Measurements from ENCODE around the gene C9orf57.
"Not testable (repeated sequence)": the region's sequence is repeated elsewhere in the genome, so short reads cannot be mapped to it uniquely, and the experiment has no call there.

C9orf57 gene

GRCh38 chr9:72023596-72023995 is 36.8 kb downstream of the C9orf57 start:
- H3K4me1 ChIP-seq (ENCODE audit: insufficient read depth, low read length), result no peaks in the 10 kb centered on the region
- no peaks in the 10 kb centered on the region for H3K9me3 ChIP-seq (ENCODE audit: low read length)
- no peaks in the 10 kb centered on the region for H3K27me3 ChIP-seq (ENCODE audit: control insufficient read depth in 1 of 2, insufficient read depth in 2 of 2, low read length in 2 of 2)
- H3K9ac ChIP-seq (ENCODE audit: low read length), result no peak overlapping the region
- H3K36me3 ChIP-seq (ENCODE audit: insufficient read depth, low read length), result no peaks in the 10 kb centered on the region
- no peak overlapping the region for H3K4me3 ChIP-seq (ENCODE audit: low read depth in 1 of 2, low read length in 2 of 2)
- H3K27ac ChIP-seq (ENCODE audit: low read depth, low read length), result no peak overlapping the region

GRCh38 chr9:72022841-72023240 is 37.6 kb downstream of the C9orf57 start:
- H3K27ac ChIP-seq (ENCODE audit: low read depth, low read length), result no peak overlapping the region
- no peaks in the 10 kb centered on the region for H3K4me1 ChIP-seq (ENCODE audit: insufficient read depth, low read length)

GRCh38 chr9:72013292-72013760 is 47.1 kb downstream of the C9orf57 start:
- Histone ChIP-seq H3K9me3 (ENCODE audit: low read length) (no peaks in the 10 kb centered on the region), H3K4me1 (ENCODE audit: insufficient read depth, low read length) (no peaks in the 10 kb centered on the region), H3K9ac (ENCODE audit: low read length) (no peak overlapping the region), H3K27me3 (ENCODE audit: control insufficient read depth in 1 of 2, insufficient read depth in 2 of 2, low read length in 2 of 2) (no peaks in the 10 kb centered on the region), H3K27ac (ENCODE audit: low read depth, low read length) (no peak overlapping the region), H3K36me3 (ENCODE audit: insufficient read depth, low read length) (no peaks in the 10 kb centered on the region), H3K4me3 (ENCODE audit: low read depth in 1 of 2, low read length in 2 of 2) (no peak overlapping the region)

More at GRCh38 chr9:72022841-72023240, 37.6 kb downstream of the C9orf57 start:
- H3K9me3 ChIP-seq (ENCODE audit: low read length), result no peaks in the 10 kb centered on the region
- H3K27me3 ChIP-seq (ENCODE audit: control insufficient read depth in 1 of 2, insufficient read depth in 2 of 2, low read length in 2 of 2), result no peaks in the 10 kb centered on the region
- H3K4me3 ChIP-seq (ENCODE audit: low read depth in 1 of 2, low read length in 2 of 2), result no peak overlapping the region
- H3K9ac ChIP-seq (ENCODE audit: low read length), result no peak overlapping the region
- H3K36me3 ChIP-seq (ENCODE audit: insufficient read depth, low read length), result no peaks in the 10 kb centered on the region

GRCh38 chr9:72012646-72013045 is 47.8 kb downstream of the C9orf57 start:
- H3K9me3 ChIP-seq (ENCODE audit: low read length), result no peaks in the 10 kb centered on the region
- H3K27me3 ChIP-seq (ENCODE audit: control insufficient read depth in 1 of 2, insufficient read depth in 2 of 2, low read length in 2 of 2), result no peaks in the 10 kb centered on the region
- no peaks in the 10 kb centered on the region for H3K36me3 ChIP-seq (ENCODE audit: insufficient read depth, low read length)
- H3K4me1 ChIP-seq (ENCODE audit: insufficient read depth, low read length), result no peaks in the 10 kb centered on the region
- H3K4me3 ChIP-seq (ENCODE audit: low read depth in 1 of 2, low read length in 2 of 2), result no peak overlapping the region
- no peak overlapping the region for H3K9ac ChIP-seq (ENCODE audit: low read length)
- H3K27ac ChIP-seq (ENCODE audit: low read depth, low read length), result no peak overlapping the region

- not testable (repeated sequence) for H3K4me3 ChIP-seq (ENCODE audit: low read depth in 1 of 2, low read length in 2 of 2); H3K27me3 ChIP-seq (ENCODE audit: control insufficient read depth in 1 of 2, insufficient read depth in 2 of 2, low read length in 2 of 2); H3K9me3 ChIP-seq (ENCODE audit: low read length); H3K27ac ChIP-seq (ENCODE audit: low read depth, low read length); H3K4me1 ChIP-seq (ENCODE audit: insufficient read depth, low read length); H3K9ac ChIP-seq (ENCODE audit: low read length); H3K36me3 ChIP-seq (ENCODE audit: insufficient read depth, low read length)
Observed at GRCh38 chr9:72007726-72008125, 52.7 kb downstream of the C9orf57 start.

GRCh38 chr9:72006501-72006900 is 53.9 kb downstream of the C9orf57 start:
- Histone ChIP-seq H3K9ac (ENCODE audit: low read length) (no peak overlapping the region), H3K27me3 (ENCODE audit: control insufficient read depth in 1 of 2, insufficient read depth in 2 of 2, low read length in 2 of 2) (no peaks in the 10 kb centered on the region), H3K9me3 (ENCODE audit: low read length) (no peaks in the 10 kb centered on the region), H3K4me3 (ENCODE audit: low read depth in 1 of 2, low read length in 2 of 2) (no peak overlapping the region), H3K36me3 (ENCODE audit: insufficient read depth, low read length) (no peaks in the 10 kb centered on the region), H3K4me1 (ENCODE audit: insufficient read depth, low read length) (no peaks in the 10 kb centered on the region), H3K27ac (ENCODE audit: low read depth, low read length) (no peak overlapping the region)

GRCh38 chr9:72005451-72005850 is 55.0 kb downstream of the C9orf57 start:
- Histone ChIP-seq H3K27me3 (ENCODE audit: control insufficient read depth in 1 of 2, insufficient read depth in 2 of 2, low read length in 2 of 2) (no peaks in the 10 kb centered on the region), H3K9ac (ENCODE audit: low read length) (no peak overlapping the region), H3K4me1 (ENCODE audit: insufficient read depth, low read length) (no peaks in the 10 kb centered on the region), H3K27ac (ENCODE audit: low read depth, low read length) (no peak overlapping the region), H3K9me3 (ENCODE audit: low read length) (no peaks in the 10 kb centered on the region), H3K4me3 (ENCODE audit: low read depth in 1 of 2, low read length in 2 of 2) (no peak overlapping the region), H3K36me3 (ENCODE audit: insufficient read depth, low read length) (no peaks in the 10 kb centered on the region)
